Measurements from ENCODE around the gene LRRC7.

LRRC7 gene

GRCh38 chr1:69592341-69592740, 24.6 kb downstream of the LRRC7 start:
- no peak for DNase-seq

GRCh38 chr1:69595486-69595885, 27.8 kb downstream of the LRRC7 start:
- no peak for DNase-seq

GRCh38 chr1:69611316-69611715, 43.6 kb downstream of the LRRC7 start:
- DNase-seq, result no peak

- DNase-seq, result no peak
Measured at GRCh38 chr1:69613414-69613813, 45.7 kb downstream of the LRRC7 start.

GRCh38 chr1:69638673-69639072, 71.0 kb downstream of the LRRC7 start:
- no peak for DNase-seq

- no peak for DNase-seq
Measured at GRCh38 chr1:69639159-69639558, 71.4 kb downstream of the LRRC7 start.

- DNase-seq, result no peak
Measured at GRCh38 chr1:69643266-69643665, 75.5 kb downstream of the LRRC7 start.

GRCh38 chr1:69645477-69645876, 77.8 kb downstream of the LRRC7 start:
- no peak for DNase-seq

GRCh38 chr1:69648486-69648885, 80.8 kb downstream of the LRRC7 start:
- DNase-seq, result no peak

- no peak for DNase-seq
Measured at GRCh38 chr1:69649383-69649990, 81.8 kb downstream of the LRRC7 start.

- DNase-seq, result no peak
Measured at GRCh38 chr1:69650779-69651178, 83.1 kb downstream of the LRRC7 start.

- no peak for DNase-seq
Measured at GRCh38 chr1:69651656-69652055, 83.9 kb downstream of the LRRC7 start.

GRCh38 chr1:69657971-69658370, 90.2 kb downstream of the LRRC7 start:
- no peak for DNase-seq

GRCh38 chr1:69661686-69662085, 94.0 kb downstream of the LRRC7 start:
- no peak for DNase-seq

- DNase-seq, result no peak
Measured at GRCh38 chr1:69662321-69662720, 94.6 kb downstream of the LRRC7 start.

- DNase-seq, result no peak
Measured at GRCh38 chr1:69671363-69672010, 103.8 kb downstream of the LRRC7 start.

- no peak for DNase-seq
Measured at GRCh38 chr1:69673321-69673720, 105.6 kb downstream of the LRRC7 start.

- no peak for DNase-seq
Measured at GRCh38 chr1:69679965-69680364, 112.2 kb downstream of the LRRC7 start.

GRCh38 chr1:69686367-69686984, 118.8 kb downstream of the LRRC7 start:
- no peak for DNase-seq

- DNase-seq, result no peak
Measured at GRCh38 chr1:69688193-69688592, 120.5 kb downstream of the LRRC7 start.

- DNase-seq, result no peak
Measured at GRCh38 chr1:69691179-69691578, 123.5 kb downstream of the LRRC7 start.

GRCh38 chr1:69693921-69694675, 126.4 kb downstream of the LRRC7 start:
- DNase-seq, result no peak

- DNase-seq, result no peak
Measured at GRCh38 chr1:69697340-69697739, 129.6 kb downstream of the LRRC7 start.

GRCh38 chr1:69700770-69701169, 133.0 kb downstream of the LRRC7 start:
- DNase-seq, result no peak

Measured in CD4-positive, alpha-beta T cell treated with Interferon alpha-2 for 1 hour (primary cell).